Panc1 (cell line): ENCODE results near the gene PHLPP1. TPM values are rescaled to one million over a fixed set of nuclear protein-coding genes. Genes with fewer than 3 reads are reported as not detected.

ENCODE experiments used
- ATAC-seq: fragments of 200-7000 bp; cut with Tn5 transposase; 2 replicates; pipeline ENCODE4 v1.9.1; 2020; ENCODE audit warnings: mild to moderate bottlenecking, moderate library complexity
- BruUV-seq: library from RNA; stranded (reverse); fragments of 400-500 nt; replicated peaks from 2 replicates; lab custom pipeline; 2021; lab: Mats Ljungman, UMichigan
- CTCF ChIA-PET: fragments of 300-600 bp; sonication (Branson Sonifier 250); formaldehyde crosslinking; loops from one replicate; lab custom pipeline; 2022; ENCODE audit warnings: antibody characterized with exemption; lab: Charles Lee
- POLR2A ChIA-PET: fragments of 300-600 bp; sonication (Branson Sonifier 250); formaldehyde crosslinking; loops from one replicate; lab custom pipeline; 2022; ENCODE audit warnings: antibody characterized with exemption; lab: Charles Lee
- DNase-seq: peaks from one replicate; pipeline ENCODE4 v3.0.0-alpha.2; 2010; ENCODE audit warnings: low read depth, low spot score
- H3K27ac ChIP-seq: 2 replicates; pipeline ENCODE4 v1.5.1; 2011; ENCODE audit warnings: mild to moderate bottlenecking, low read length, inconsistent platforms
- H3K27me3 ChIP-seq: fragments of 200-500 bp; sonication (Bioruptor generic); 2 replicates; pipeline ENCODE4 v1.6.0; 2014; ENCODE audit warnings: low read length, inconsistent platforms; ENCODE audit not compliant: control insufficient read depth, insufficient read depth
- H3K36me3 ChIP-seq: fragments of 200-500 bp; sonication (Bioruptor generic); 2 replicates; pipeline ENCODE4 v1.5.1; 2014; ENCODE audit warnings: inconsistent platforms, mild to moderate bottlenecking, low read length, moderate library complexity; ENCODE audit not compliant: control insufficient read depth, insufficient read depth
- H3K4me1 ChIP-seq: 2 replicates; pipeline ENCODE4 v1.5.1; 2011; ENCODE audit warnings: inconsistent platforms, mild to moderate bottlenecking, low read length, moderate library complexity; ENCODE audit not compliant: control insufficient read depth, insufficient read depth
- H3K4me3 ChIP-seq, 2 experiments: 2 replicates each; pipeline ENCODE4 v1.5.1; 2011 to 2012; ENCODE audit warnings: low read depth in 2 of 2, low read length in 2 of 2, mild to moderate bottlenecking in 2 of 2, inconsistent platforms in 1 of 2, moderate library complexity in 1 of 2
- H3K9me3 ChIP-seq: fragments of 200-500 bp; sonication (Bioruptor generic); 2 replicates; pipeline ENCODE4 v1.5.1; 2014; ENCODE audit warnings: low read depth, mild to moderate bottlenecking, inconsistent platforms, low read length, moderate library complexity; ENCODE audit not compliant: control insufficient read depth, insufficient read depth
- POLR2AphosphoS5 ChIP-seq: IDR thresholded peaks from 2 replicates; pipeline ENCODE4 v1.6.1; 2012; ENCODE audit warnings: mild to moderate bottlenecking, low read depth, low read length, moderate library complexity
- SIN3A ChIP-seq: IDR thresholded peaks from 2 replicates; pipeline ENCODE4 v1.6.1; 2012; ENCODE audit warnings: low read depth, mild to moderate bottlenecking, low read length, moderate library complexity, borderline replicate concordance; ENCODE audit not compliant: insufficient read depth
- TCF7L2 ChIP-seq: IDR thresholded peaks from 2 replicates; pipeline ENCODE4 v1.6.1; 2011; ENCODE audit warnings: mild to moderate bottlenecking, low read depth, low read length, inconsistent platforms
- in situ Hi-C: cut with HindIII; loops from 2 replicates; pipeline ENCODE4 v1.10.0; 2016; ENCODE audit warnings: low sequenced_read_pairs, low pct_unique_long_range_greater_than_20kb
- intact Hi-C: fragments of 100-400 bp; cut with micrococcal nuclease; formaldehyde crosslinking; loops from one replicate; pipeline ENCODE4 v1.10.0; 2022; ENCODE audit not compliant: unreplicated experiment
- total RNA-seq: library from RNA; stranded (reverse); gene quantifications from one replicate; pipeline ENCODE4 v1.2.1, GENCODE V29; 2021; ENCODE audit not compliant: unreplicated experiment
- TF ChIP-seq, protein P1 (sequence below), 2 experiments: IDR thresholded peaks; 2 replicates each; pipeline ENCODE4 v1.6.1; 2011 to 2012; ENCODE audit warnings: low read depth in 2 of 2, control low read depth in 1 of 2, low read length in 1 of 2, mild to moderate bottlenecking in 1 of 2, moderate library complexity in 1 of 2; ENCODE audit not compliant: insufficient read depth in 1 of 2
- TF ChIP-seq, protein P2 (sequence below): fragments of 450-650 bp; IDR thresholded peaks from 2 replicates; pipeline ENCODE4 v1.5.1; 2017; ENCODE audit warnings: mild to moderate bottlenecking

PHLPP1 gene
- total RNA-seq, 1 experiment from 2014 or later: 6.3 TPM

DNA sequence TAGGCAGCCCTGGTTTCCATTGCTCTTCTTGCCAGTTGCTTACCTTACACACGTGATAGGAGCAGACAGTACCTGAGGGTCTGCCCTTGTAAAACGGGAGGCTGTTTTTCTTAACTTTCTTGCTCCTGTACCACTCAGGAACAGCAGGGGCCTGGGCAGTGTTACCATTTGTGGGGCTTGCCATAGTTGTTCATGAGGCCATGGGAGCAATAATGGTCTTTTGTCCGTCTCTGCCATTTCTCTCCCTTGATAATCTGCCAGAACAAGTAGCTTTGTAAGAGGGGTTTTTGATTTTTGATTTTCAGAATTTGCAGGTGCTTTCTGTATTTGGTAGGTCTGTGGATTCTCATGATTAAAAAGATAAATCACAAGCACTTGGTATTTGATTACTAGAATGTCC is 259.0 kb downstream of the PHLPP1 start:
- no peaks in the 10 kb centered on the region for H3K9me3 ChIP-seq
- no peaks in the 10 kb centered on the region for H3K36me3 ChIP-seq
- H3K27me3 ChIP-seq: no peaks in the 10 kb centered on the region
- H3K4me3 ChIP-seq: no peak overlapping the region
- DNase-seq: no peak
- TF ChIP-seq, protein P1, sequence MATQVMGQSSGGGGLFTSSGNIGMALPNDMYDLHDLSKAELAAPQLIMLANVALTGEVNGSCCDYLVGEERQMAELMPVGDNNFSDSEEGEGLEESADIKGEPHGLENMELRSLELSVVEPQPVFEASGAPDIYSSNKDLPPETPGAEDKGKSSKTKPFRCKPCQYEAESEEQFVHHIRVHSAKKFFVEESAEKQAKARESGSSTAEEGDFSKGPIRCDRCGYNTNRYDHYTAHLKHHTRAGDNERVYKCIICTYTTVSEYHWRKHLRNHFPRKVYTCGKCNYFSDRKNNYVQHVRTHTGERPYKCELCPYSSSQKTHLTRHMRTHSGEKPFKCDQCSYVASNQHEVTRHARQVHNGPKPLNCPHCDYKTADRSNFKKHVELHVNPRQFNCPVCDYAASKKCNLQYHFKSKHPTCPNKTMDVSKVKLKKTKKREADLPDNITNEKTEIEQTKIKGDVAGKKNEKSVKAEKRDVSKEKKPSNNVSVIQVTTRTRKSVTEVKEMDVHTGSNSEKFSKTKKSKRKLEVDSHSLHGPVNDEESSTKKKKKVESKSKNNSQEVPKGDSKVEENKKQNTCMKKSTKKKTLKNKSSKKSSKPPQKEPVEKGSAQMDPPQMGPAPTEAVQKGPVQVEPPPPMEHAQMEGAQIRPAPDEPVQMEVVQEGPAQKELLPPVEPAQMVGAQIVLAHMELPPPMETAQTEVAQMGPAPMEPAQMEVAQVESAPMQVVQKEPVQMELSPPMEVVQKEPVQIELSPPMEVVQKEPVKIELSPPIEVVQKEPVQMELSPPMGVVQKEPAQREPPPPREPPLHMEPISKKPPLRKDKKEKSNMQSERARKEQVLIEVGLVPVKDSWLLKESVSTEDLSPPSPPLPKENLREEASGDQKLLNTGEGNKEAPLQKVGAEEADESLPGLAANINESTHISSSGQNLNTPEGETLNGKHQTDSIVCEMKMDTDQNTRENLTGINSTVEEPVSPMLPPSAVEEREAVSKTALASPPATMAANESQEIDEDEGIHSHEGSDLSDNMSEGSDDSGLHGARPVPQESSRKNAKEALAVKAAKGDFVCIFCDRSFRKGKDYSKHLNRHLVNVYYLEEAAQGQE (IDR thresholded peaks at IDR 0.05; ENCODE audit: insufficient read depth in 1 of 2, low read depth in 2 of 2, low read length in 1 of 2): no peak
- no peak for ATAC-seq
- CTCF ChIA-PET: no interaction called here
- intact Hi-C loops: no loop called here
- no peaks in the 10 kb centered on the region for H3K4me1 ChIP-seq
- in situ Hi-C loops: no loop called here
- no peak overlapping the region for H3K27ac ChIP-seq
- POLR2A ChIA-PET: no interaction called here
- BruUV-seq: no TSS peak

GRCh38 chr18:62974928-62975675 is 259.8 kb downstream of the PHLPP1 start:
- CTCF ChIA-PET: no interaction called here
- DNase-seq: no peak

More at GRCh38 chr18:62974928-62975675, 259.8 kb downstream of the PHLPP1 start:
- POLR2A ChIA-PET: interaction anchor here (0.5 kb wide), 1 partner anchor 356 kb away, joined by 3 read pairs; no protein-coding TSS in a partner anchor
- no peak overlapping the region for H3K27ac ChIP-seq
- BruUV-seq: no TSS peak
- H3K4me3 ChIP-seq: no peak overlapping the region
- H3K36me3 ChIP-seq: no peaks in the 10 kb centered on the region
- in situ Hi-C loops (no loop called here), intact Hi-C loops (no loop called here)
- no peaks in the 10 kb centered on the region for H3K27me3 ChIP-seq
- no peaks in the 10 kb centered on the region for H3K4me1 ChIP-seq
- H3K9me3 ChIP-seq: no peaks in the 10 kb centered on the region
- ATAC-seq: no peak
- TF ChIP-seq SIN3A: no peak
- TF ChIP-seq, protein P1 (IDR thresholded peaks at IDR 0.05; ENCODE audit: insufficient read depth in 1 of 2, low read depth in 2 of 2, low read length in 1 of 2): no peak
- TF ChIP-seq, protein P2, sequence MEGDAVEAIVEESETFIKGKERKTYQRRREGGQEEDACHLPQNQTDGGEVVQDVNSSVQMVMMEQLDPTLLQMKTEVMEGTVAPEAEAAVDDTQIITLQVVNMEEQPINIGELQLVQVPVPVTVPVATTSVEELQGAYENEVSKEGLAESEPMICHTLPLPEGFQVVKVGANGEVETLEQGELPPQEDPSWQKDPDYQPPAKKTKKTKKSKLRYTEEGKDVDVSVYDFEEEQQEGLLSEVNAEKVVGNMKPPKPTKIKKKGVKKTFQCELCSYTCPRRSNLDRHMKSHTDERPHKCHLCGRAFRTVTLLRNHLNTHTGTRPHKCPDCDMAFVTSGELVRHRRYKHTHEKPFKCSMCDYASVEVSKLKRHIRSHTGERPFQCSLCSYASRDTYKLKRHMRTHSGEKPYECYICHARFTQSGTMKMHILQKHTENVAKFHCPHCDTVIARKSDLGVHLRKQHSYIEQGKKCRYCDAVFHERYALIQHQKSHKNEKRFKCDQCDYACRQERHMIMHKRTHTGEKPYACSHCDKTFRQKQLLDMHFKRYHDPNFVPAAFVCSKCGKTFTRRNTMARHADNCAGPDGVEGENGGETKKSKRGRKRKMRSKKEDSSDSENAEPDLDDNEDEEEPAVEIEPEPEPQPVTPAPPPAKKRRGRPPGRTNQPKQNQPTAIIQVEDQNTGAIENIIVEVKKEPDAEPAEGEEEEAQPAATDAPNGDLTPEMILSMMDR: no peak
- no peak for TF ChIP-seq TCF7L2
- no peak for TF ChIP-seq POLR2AphosphoS5
